GM19468 (cell line): Measurements from ENCODE around the gene LMX1B.
"Not testable (repeated sequence)": the region's sequence is repeated elsewhere in the genome, so short reads cannot be mapped to it uniquely, and the experiment has no call there.

Experiments
- ATAC-seq: cut with Tn5 transposase; IDR thresholded peaks from one replicate; pipeline ENCODE4 v1.9.1; 2021; ENCODE audit warnings: mild to moderate bottlenecking, moderate library complexity, moderate number of reproducible peaks; ENCODE audit not compliant: unreplicated experiment; ENCODE audit errors: extremely low read depth

LMX1B gene

GRCh38 chr9:126725485-126725884, 111.8 kb downstream of the LMX1B start:
- ATAC-seq: not testable (repeated sequence)

DNA sequence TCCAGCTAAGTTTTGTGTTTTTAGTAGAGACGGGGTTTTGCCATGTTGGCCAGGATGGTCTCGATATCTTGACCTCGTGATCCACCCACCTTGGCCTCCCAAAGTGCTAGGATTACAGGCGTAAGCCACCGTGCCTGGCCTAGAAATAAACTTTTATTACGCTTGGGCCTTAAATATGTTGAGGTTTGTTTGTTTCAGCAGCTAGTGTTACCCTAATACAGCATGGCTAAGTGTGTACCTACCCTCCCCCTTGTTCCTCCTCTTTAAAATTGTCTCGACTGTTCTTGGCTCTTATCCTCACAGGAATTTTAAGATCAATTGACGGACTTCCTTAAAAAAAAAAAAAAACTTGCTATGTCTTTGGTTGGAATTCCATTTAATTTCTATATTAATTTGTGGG, 114.5 kb downstream of the LMX1B start:
- ATAC-seq: not testable (repeated sequence)

GRCh38 chr9:126730592-126730991, 116.9 kb downstream of the LMX1B start:
- ATAC-seq: not testable (repeated sequence)

DNA sequence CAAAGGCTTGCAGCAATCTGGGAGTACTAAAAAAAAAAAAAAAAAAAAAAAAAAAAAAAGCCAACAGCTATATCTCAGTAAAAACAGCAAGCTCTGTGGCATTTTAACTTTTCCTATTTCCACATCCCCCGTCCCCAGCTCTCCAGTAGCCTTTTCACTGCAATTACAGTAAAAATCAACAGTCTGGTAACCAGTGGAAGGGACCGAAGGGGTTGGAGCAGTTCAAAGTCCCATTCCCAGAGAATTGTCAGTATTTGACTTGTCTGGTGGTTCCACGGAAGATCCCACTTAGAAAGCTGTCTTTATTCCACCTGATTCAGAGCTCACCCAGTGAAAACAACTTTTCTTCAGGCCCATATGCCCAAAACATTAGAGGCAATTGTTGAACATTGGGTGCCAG, 119.3 kb downstream of the LMX1B start:
- no peak for ATAC-seq

DNA sequence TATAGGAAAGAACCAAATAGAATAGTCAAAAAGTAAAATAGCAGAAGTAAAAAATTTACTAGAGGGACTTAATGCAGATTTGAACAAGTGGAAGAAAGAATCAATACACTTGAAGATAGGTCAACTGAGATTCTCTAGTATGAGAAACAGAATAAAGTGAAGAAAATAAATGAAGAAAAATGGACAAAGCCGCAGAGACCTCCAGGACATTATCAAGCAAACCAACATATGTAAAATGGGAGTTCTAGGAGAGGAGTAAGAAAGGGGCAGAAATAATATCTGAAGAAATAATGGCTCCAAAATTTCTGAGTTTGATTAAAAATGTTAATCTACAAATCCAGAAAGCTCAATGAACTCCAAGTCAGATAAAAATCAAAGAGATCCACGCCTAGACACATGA, 121.1 kb downstream of the LMX1B start:
- no peak for ATAC-seq

GRCh38 chr9:126735482-126735881, 121.8 kb downstream of the LMX1B start:
- ATAC-seq: no peak

GRCh38 chr9:126738553-126738952, 124.8 kb downstream of the LMX1B start:
- ATAC-seq: no peak

- ATAC-seq: no peak
Measured at GRCh38 chr9:126743041-126743440, 129.3 kb downstream of the LMX1B start.

- ATAC-seq: no peak
Measured at GRCh38 chr9:126745574-126746411, 132.1 kb downstream of the LMX1B start.
